Measurements from ENCODE around the gene LHPP.
A peak's percentile ranks its signal among the peaks of the same experiment; 100 is the strongest.

The LHPP gene

DNA sequence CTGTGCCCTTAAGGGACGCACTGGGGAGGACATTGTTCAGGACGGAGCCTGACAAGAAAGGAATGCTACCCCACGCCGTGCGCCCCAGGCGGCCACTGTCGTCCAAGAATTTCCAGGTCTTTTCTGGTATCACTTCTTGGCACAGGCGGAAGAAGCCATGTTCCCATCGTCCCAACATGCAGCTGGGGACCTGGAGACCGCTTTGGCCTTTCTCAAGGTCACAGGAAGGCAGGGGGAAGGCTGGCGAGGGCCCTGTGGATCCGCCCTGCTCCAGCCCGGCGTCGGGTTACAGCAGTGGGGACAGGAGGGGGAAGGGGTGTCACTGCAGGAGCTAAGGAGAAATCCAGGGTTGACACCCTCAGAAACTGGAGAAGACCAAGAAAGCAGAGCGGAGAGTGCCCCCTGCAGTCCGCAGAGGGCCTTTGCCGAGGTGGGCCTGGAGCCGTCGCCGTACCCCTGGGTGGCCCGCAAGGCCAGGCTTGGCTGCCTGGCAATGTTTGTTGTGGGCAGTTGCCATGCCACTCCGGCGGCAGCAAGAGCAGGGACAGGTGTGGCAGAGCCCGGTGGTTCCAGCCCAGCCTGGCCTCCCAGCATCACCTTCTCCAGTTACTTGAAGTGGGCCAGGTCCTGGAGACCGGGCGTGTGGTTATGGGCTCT, 104.1 kb downstream of the LHPP start:
- H3K27me3 ChIP-seq (ENCODE audit: insufficient read depth, poor library complexity, severe bottlenecking): no peaks in the 10 kb centered on the region
- no peak for ATAC-seq (ENCODE audit: low read depth)
- no peaks in the 10 kb centered on the region for H3K36me3 ChIP-seq (ENCODE audit: low read depth)
- H3K27ac ChIP-seq (ENCODE audit: poor library complexity, severe bottlenecking): no peak overlapping the region
- TF ChIP-seq, protein P1, sequence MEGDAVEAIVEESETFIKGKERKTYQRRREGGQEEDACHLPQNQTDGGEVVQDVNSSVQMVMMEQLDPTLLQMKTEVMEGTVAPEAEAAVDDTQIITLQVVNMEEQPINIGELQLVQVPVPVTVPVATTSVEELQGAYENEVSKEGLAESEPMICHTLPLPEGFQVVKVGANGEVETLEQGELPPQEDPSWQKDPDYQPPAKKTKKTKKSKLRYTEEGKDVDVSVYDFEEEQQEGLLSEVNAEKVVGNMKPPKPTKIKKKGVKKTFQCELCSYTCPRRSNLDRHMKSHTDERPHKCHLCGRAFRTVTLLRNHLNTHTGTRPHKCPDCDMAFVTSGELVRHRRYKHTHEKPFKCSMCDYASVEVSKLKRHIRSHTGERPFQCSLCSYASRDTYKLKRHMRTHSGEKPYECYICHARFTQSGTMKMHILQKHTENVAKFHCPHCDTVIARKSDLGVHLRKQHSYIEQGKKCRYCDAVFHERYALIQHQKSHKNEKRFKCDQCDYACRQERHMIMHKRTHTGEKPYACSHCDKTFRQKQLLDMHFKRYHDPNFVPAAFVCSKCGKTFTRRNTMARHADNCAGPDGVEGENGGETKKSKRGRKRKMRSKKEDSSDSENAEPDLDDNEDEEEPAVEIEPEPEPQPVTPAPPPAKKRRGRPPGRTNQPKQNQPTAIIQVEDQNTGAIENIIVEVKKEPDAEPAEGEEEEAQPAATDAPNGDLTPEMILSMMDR (IDR thresholded peaks at IDR 0.05; ENCODE audit: poor library complexity, severe bottlenecking): no peak
- H3K4me1 ChIP-seq (ENCODE audit: insufficient read depth, poor library complexity, severe bottlenecking): peaks cover 3% of the 10 kb centered on the region
- H3K9me3 ChIP-seq (ENCODE audit: severe bottlenecking): no peaks in the 10 kb centered on the region
- no peak overlapping the region for H3K4me3 ChIP-seq (ENCODE audit: severe bottlenecking)
- no peak for DNase-seq (ENCODE audit: low spot score)

DNA sequence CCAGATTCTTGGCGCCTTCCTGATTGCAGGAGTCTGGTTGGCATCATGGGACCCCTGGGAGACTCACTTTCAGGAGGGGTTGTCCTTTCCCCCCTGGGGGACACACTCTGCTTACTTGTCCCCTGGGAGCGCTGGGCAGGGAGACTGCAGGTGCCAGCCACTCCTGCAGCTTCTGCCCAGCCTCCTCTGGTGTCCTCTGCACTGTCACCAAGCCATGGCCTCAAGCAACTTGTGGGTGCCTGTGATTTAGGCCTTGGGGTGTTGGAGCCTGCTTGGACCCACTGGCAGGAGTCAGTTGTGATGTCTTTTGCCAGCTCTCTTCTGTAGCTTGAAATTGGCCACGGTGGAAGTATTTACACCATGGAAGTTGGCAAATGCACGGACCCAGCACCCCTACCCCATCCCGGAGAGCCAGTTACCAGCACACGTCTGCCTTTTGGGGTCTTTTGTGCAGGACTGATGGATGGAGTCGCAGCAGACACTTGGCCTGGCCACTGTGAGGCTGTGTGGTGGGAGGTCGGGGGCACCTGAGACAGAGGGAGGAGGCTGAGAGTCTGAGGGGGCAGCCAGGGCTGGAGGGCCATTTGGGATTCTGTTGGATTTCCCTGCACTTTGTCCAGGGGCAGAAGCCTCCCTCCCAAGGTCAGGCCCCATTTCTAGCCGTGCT, 104.7 kb downstream of the LHPP start:
- TF ChIP-seq, protein P1 (IDR thresholded peaks at IDR 0.05; ENCODE audit: poor library complexity, severe bottlenecking): no peak
- Histone ChIP-seq H3K4me3 (ENCODE audit: severe bottlenecking) (no peak overlapping the region), H3K9me3 (ENCODE audit: severe bottlenecking) (no peaks in the 10 kb centered on the region), H3K4me1 (ENCODE audit: insufficient read depth, poor library complexity, severe bottlenecking) (peaks cover 3% of the 10 kb centered on the region), H3K27ac (ENCODE audit: poor library complexity, severe bottlenecking) (no peak overlapping the region), H3K27me3 (ENCODE audit: insufficient read depth, poor library complexity, severe bottlenecking) (no peaks in the 10 kb centered on the region), H3K36me3 (ENCODE audit: low read depth) (no peaks in the 10 kb centered on the region)
- DNase-seq (ENCODE audit: low spot score): peak; percentile 37
- no peak for ATAC-seq (ENCODE audit: low read depth)

- no peak for DNase-seq (ENCODE audit: low spot score)
Observed at GRCh38 chr10:124566981-124567835, 105.6 kb downstream of the LHPP start.

GRCh38 chr10:124568339-124568738, 106.7 kb downstream of the LHPP start:
- Histone ChIP-seq H3K27me3 (ENCODE audit: insufficient read depth, poor library complexity, severe bottlenecking) (no peaks in the 10 kb centered on the region), H3K27ac (ENCODE audit: poor library complexity, severe bottlenecking) (no peak overlapping the region), H3K36me3 (ENCODE audit: low read depth) (no peaks in the 10 kb centered on the region), H3K4me3 (ENCODE audit: severe bottlenecking) (no peak overlapping the region), H3K9me3 (ENCODE audit: severe bottlenecking) (no peaks in the 10 kb centered on the region), H3K4me1 (ENCODE audit: insufficient read depth, poor library complexity, severe bottlenecking) (no peaks in the 10 kb centered on the region)
- no peak for ATAC-seq (ENCODE audit: low read depth)
- TF ChIP-seq, protein P1 (IDR thresholded peaks at IDR 0.05; ENCODE audit: poor library complexity, severe bottlenecking): no peak
- no peak for DNase-seq (ENCODE audit: low spot score)

More at GRCh38 chr10:124566981-124567835, 105.6 kb downstream of the LHPP start:
- Histone ChIP-seq H3K36me3 (ENCODE audit: low read depth) (no peaks in the 10 kb centered on the region), H3K4me1 (ENCODE audit: insufficient read depth, poor library complexity, severe bottlenecking) (peaks cover under 1% of the 10 kb centered on the region), H3K9me3 (ENCODE audit: severe bottlenecking) (no peaks in the 10 kb centered on the region), H3K27me3 (ENCODE audit: insufficient read depth, poor library complexity, severe bottlenecking) (no peaks in the 10 kb centered on the region), H3K4me3 (ENCODE audit: severe bottlenecking) (no peak overlapping the region), H3K27ac (ENCODE audit: poor library complexity, severe bottlenecking) (no peak overlapping the region)
- no peak for ATAC-seq (ENCODE audit: low read depth)
- TF ChIP-seq, protein P1 (IDR thresholded peaks at IDR 0.05; ENCODE audit: poor library complexity, severe bottlenecking): no peak
